Fibroblast of pulmonary artery (primary cell): Measurements from ENCODE around the gene SLC23A2.

ENCODE experiments used
- DNase-seq: peaks from one replicate; pipeline ENCODE4 v3.0.0-alpha.2; 2010; ENCODE audit warnings: low read depth
- H3K4me3 ChIP-seq: replicated peaks from 2 replicates; pipeline ENCODE4 v1.5.1; 2011; ENCODE audit warnings: low read depth, mild to moderate bottlenecking, control low read depth, low read length, moderate library complexity
- CTCF ChIP-seq: IDR thresholded peaks from 2 replicates; pipeline ENCODE4 v1.5.1; 2011; ENCODE audit warnings: mild to moderate bottlenecking, control low read depth, low read length, inconsistent platforms; ENCODE audit errors: missing control alignments

The SLC23A2 gene

GRCh38 chr20:4950841-4951240 is 50.5 kb downstream of the SLC23A2 start:
- no peak for DNase-seq
- no peak overlapping the region for H3K4me3 ChIP-seq
- TF ChIP-seq CTCF, result no peak

GRCh38 chr20:4950437-4950836 is 50.9 kb downstream of the SLC23A2 start:
- DNase-seq, result no peak
- TF ChIP-seq CTCF, result no peak
- H3K4me3 ChIP-seq, result no peak overlapping the region

GRCh38 chr20:4949833-4950178 is 51.5 kb downstream of the SLC23A2 start:
- no peak overlapping the region for H3K4me3 ChIP-seq
- DNase-seq, result peak; percentile 70
- TF ChIP-seq CTCF, result peak; percentile 63

GRCh38 chr20:4947817-4948559 is 53.3 kb downstream of the SLC23A2 start:
- H3K4me3 ChIP-seq, result no peak overlapping the region
- DNase-seq, result no peak
- TF ChIP-seq CTCF, result no peak

- TF ChIP-seq CTCF, result no peak
- no peak overlapping the region for H3K4me3 ChIP-seq
- DNase-seq, result no peak
Measured at GRCh38 chr20:4946986-4947385, 54.3 kb downstream of the SLC23A2 start.

- no peak for TF ChIP-seq CTCF
- DNase-seq, result no peak
- no peak overlapping the region for H3K4me3 ChIP-seq
Measured at GRCh38 chr20:4946585-4946984, 54.7 kb downstream of the SLC23A2 start.
